H1 (cell line): Measurements from ENCODE around the gene ENOSF1. TPM values are rescaled to one million over a fixed set of nuclear protein-coding genes. Genes with fewer than 3 reads are reported as not detected.

Experiments
- CTCF ChIA-PET: fragments of 300-600 bp; sonication (Branson Sonifier 250); formaldehyde crosslinking; loops from one replicate; lab custom pipeline; 2021; ENCODE audit not compliant: partially characterized antibody; lab: Charles Lee
- POLR2A ChIA-PET: fragments of 300-600 bp; sonication (Branson Sonifier 250); formaldehyde crosslinking; loops from one replicate; lab custom pipeline; 2021; ENCODE audit warnings: inconsistent platforms; ENCODE audit not compliant: partially characterized antibody; lab: Charles Lee
- DNase-seq, 2 experiments: peaks; one replicate each; pipeline versions ENCODE4 v3.0.0 to v3.0.0-alpha.2; 2010 to 2022; ENCODE audit warnings: low spot score in 2 of 2, low read depth in 1 of 2, mixed read lengths in 1 of 2
- FAIRE-seq: peaks from 2 replicates; lab custom pipeline; 2011; peaks lifted over from hg19 to GRCh38; lab: Jason Lieb, UNC
- H2AFZ ChIP-seq: 2 replicates; pipeline ENCODE4 v1.8.1; 2012; ENCODE audit warnings: low read length, inconsistent platforms
- H2AK5ac ChIP-seq: 2 replicates; pipeline ENCODE4 v1.6.1; 2013; ENCODE audit warnings: low read depth, low read length
- H2BK120ac ChIP-seq: replicated peaks from 2 replicates; pipeline ENCODE3; 2013; ENCODE audit warnings: low read depth, low read length, inconsistent platforms
- H2BK12ac ChIP-seq: 2 replicates; pipeline ENCODE4 v1.6.1; 2013; ENCODE audit warnings: low read depth, low read length
- H2BK15ac ChIP-seq: 2 replicates; pipeline ENCODE4 v1.6.1; 2013; ENCODE audit warnings: low read length
- H2BK20ac ChIP-seq: 2 replicates; pipeline ENCODE4 v1.6.1; 2013; ENCODE audit warnings: low read length
- H2BK5ac ChIP-seq: 2 replicates; pipeline ENCODE4 v1.6.1; 2013; ENCODE audit warnings: low read depth, low read length
- H3K14ac ChIP-seq: 2 replicates; pipeline ENCODE4 v1.6.1; 2013; ENCODE audit warnings: inconsistent platforms; ENCODE audit not compliant: insufficient read length
- H3K18ac ChIP-seq: 2 replicates; pipeline ENCODE4 v1.6.1; 2013; ENCODE audit warnings: low read length; ENCODE audit errors: extremely low read depth
- H3K23ac ChIP-seq: 2 replicates; pipeline ENCODE4 v1.6.1; 2013; ENCODE audit warnings: inconsistent platforms; ENCODE audit not compliant: insufficient read length
- H3K23me2 ChIP-seq: 2 replicates; pipeline ENCODE4 v1.6.1; 2013; ENCODE audit warnings: low read depth, low read length
- H3K27ac ChIP-seq: 2 replicates; pipeline ENCODE4 v1.6.1; 2011; ENCODE audit warnings: low read depth, low read length, inconsistent platforms
- H3K27me3 ChIP-seq, 4 experiments: replicated peaks in 1 of 4; 1 replicate in 1 of 4; 2 replicates in 3 of 4; pipeline versions ENCODE4 v1.6.1 to v1.8.1; 2011 to 2013; ENCODE audit warnings: low read length in 3 of 4, mild to moderate bottlenecking in 3 of 4, inconsistent platforms in 2 of 4, mixed read lengths in 2 of 4, moderate library complexity in 1 of 4; ENCODE audit not compliant: control insufficient read depth in 3 of 4, insufficient read depth in 3 of 4; ENCODE audit errors: extremely low read depth in 1 of 4
- H3K36me3 ChIP-seq, 4 experiments: 2 replicates each; pipeline versions ENCODE4 v1.6.1 to v1.8.1; 2011 to 2013; ENCODE audit warnings: mild to moderate bottlenecking in 4 of 4, low read length in 3 of 4, moderate library complexity in 2 of 4, control low read depth in 1 of 4, inconsistent platforms in 1 of 4; ENCODE audit not compliant: insufficient read depth in 4 of 4, control insufficient read depth in 2 of 4
- H3K4ac ChIP-seq: replicated peaks from 2 replicates; pipeline ENCODE3; 2013; ENCODE audit warnings: low read length, low read depth, mixed read lengths, inconsistent platforms; ENCODE audit not compliant: insufficient read length
- H3K4me1 ChIP-seq, 4 experiments: replicated peaks in 1 of 4; 1 replicate in 1 of 4; 2 replicates in 3 of 4; pipeline versions ENCODE4 v1.6.1 to v1.8.1; 2011 to 2013; ENCODE audit warnings: low read length in 3 of 4, inconsistent platforms in 2 of 4, mixed read lengths in 1 of 4; ENCODE audit not compliant: insufficient read depth in 4 of 4, control insufficient read depth in 3 of 4
- H3K4me2 ChIP-seq, 2 experiments: 2 replicates each; pipeline versions ENCODE4 v1.6.1 to v1.8.1; 2011 to 2013; ENCODE audit warnings: low read depth in 2 of 2, low read length in 2 of 2, control low read depth in 1 of 2, inconsistent platforms in 1 of 2, mild to moderate bottlenecking in 1 of 2; ENCODE audit not compliant: insufficient read depth in 1 of 2
- H3K4me3 ChIP-seq, 4 experiments: fragments of 200-600, 300-600 bp in 1 of 4; sonication (generic), shearing (Covaris generic), sonication (Bioruptor Twin) in 1 of 4; 2 replicates each; pipeline versions ENCODE4 v1.5.1 to v1.8.1; 2011 to 2016; ENCODE audit warnings: low read length in 4 of 4, low read depth in 3 of 4, control low read depth in 2 of 4, inconsistent platforms in 2 of 4, mild to moderate bottlenecking in 2 of 4, mixed read lengths in 1 of 4, moderate library complexity in 1 of 4; ENCODE audit not compliant: insufficient read depth in 2 of 4; ENCODE audit errors: extremely low read depth in 1 of 4
- H3K56ac ChIP-seq: replicated peaks from 2 replicates; pipeline ENCODE3; 2013; ENCODE audit warnings: low read depth, mild to moderate bottlenecking, mixed read lengths, low read length, inconsistent platforms; ENCODE audit not compliant: insufficient read length
- H3K79me1 ChIP-seq: 2 replicates; pipeline ENCODE4 v1.6.1; 2013; ENCODE audit warnings: low read depth, low read length, control low read depth
- H3K79me2 ChIP-seq, 2 experiments: 2 replicates each; pipeline versions ENCODE4 v1.6.1 to v1.8.1; 2012 to 2013; ENCODE audit warnings: low read length in 2 of 2, mild to moderate bottlenecking in 2 of 2, inconsistent platforms in 1 of 2; ENCODE audit not compliant: insufficient read depth in 2 of 2, control insufficient read depth in 1 of 2
- H3K9ac ChIP-seq, 4 experiments: replicated peaks in 1 of 4; 1 replicate in 1 of 4; 2 replicates in 3 of 4; pipeline versions ENCODE4 v1.6.1 to v1.8.1; 2011 to 2013; ENCODE audit warnings: low read depth in 3 of 4, low read length in 3 of 4, control low read depth in 2 of 4, mild to moderate bottlenecking in 2 of 4, moderate library complexity in 2 of 4, inconsistent platforms in 1 of 4; ENCODE audit errors: extremely low read depth in 1 of 4
- H3K9me3 ChIP-seq, 2 experiments: 2 replicates each; pipeline versions ENCODE4 v1.6.1 to v1.8.1; 2012 to 2013; ENCODE audit warnings: mild to moderate bottlenecking in 2 of 2, moderate library complexity in 2 of 2, control low read depth in 1 of 2, inconsistent platforms in 1 of 2, low read depth in 1 of 2, low read length in 1 of 2, mixed read lengths in 1 of 2; ENCODE audit not compliant: insufficient read depth in 2 of 2
- H4K20me1 ChIP-seq, 2 experiments: replicated peaks in 1 of 2; 2 replicates each; pipeline versions ENCODE3 to v1.8.1; 2011 to 2013; ENCODE audit warnings: inconsistent platforms in 2 of 2, low read length in 2 of 2, mild to moderate bottlenecking in 1 of 2; ENCODE audit not compliant: insufficient read depth in 2 of 2, control insufficient read depth in 1 of 2
- H4K5ac ChIP-seq: 2 replicates; pipeline ENCODE4 v1.6.1; 2013; ENCODE audit warnings: low read length, low read depth, mixed read lengths, inconsistent platforms; ENCODE audit not compliant: insufficient read length
- H4K8ac ChIP-seq: 2 replicates; pipeline ENCODE4 v1.8.0; 2013; ENCODE audit warnings: mild to moderate bottlenecking, moderate library complexity, low read length, inconsistent platforms; ENCODE audit not compliant: insufficient read depth; ENCODE audit errors: extremely low read depth
- H4K91ac ChIP-seq: replicated peaks from 2 replicates; pipeline ENCODE3; 2013; ENCODE audit warnings: low read length, mixed read lengths, inconsistent platforms; ENCODE audit not compliant: insufficient read length
- CBX8 ChIP-seq: fragments of 300-800, 300-1000 bp; sonication (generic); IDR thresholded peaks from 2 replicates; pipeline ENCODE4 v1.7.1; 2016; ENCODE audit warnings: low read depth, low read length, borderline replicate concordance
- EP300 ChIP-seq, 2 experiments: IDR thresholded peaks; 1 replicate in 1 of 2; 2 replicates in 1 of 2; pipeline ENCODE4 v1.6.1; 2011 to 2012; ENCODE audit warnings: low read depth in 2 of 2, low read length in 2 of 2, mild to moderate bottlenecking in 2 of 2, borderline replicate concordance in 1 of 2, inconsistent platforms in 1 of 2, moderate library complexity in 1 of 2
- EZH2 ChIP-seq: fragments of 200-600 bp; sonication (generic); IDR thresholded peaks from 2 replicates; pipeline ENCODE4 v1.7.1; 2012; ENCODE audit warnings: low read depth, mild to moderate bottlenecking, moderate library complexity, low read length, inconsistent platforms; ENCODE audit not compliant: severe bottlenecking
- JUND ChIP-seq: IDR thresholded peaks from 2 replicates; pipeline ENCODE4 v1.6.1; 2011; ENCODE audit warnings: mild to moderate bottlenecking, improper control_type of control experiment, low read length
- KDM5A ChIP-seq: fragments of 200-600 bp; IDR thresholded peaks from 2 replicates; pipeline ENCODE4 v1.7.1; 2012; ENCODE audit warnings: mild to moderate bottlenecking, low read length, inconsistent platforms, mixed read lengths
- MAFK ChIP-seq: IDR thresholded peaks from 2 replicates; pipeline ENCODE4 v1.6.1; 2012; ENCODE audit warnings: low read depth, mild to moderate bottlenecking, improper control_type of control experiment, low read length
- NRF1 ChIP-seq: IDR thresholded peaks from 2 replicates; pipeline ENCODE4 v1.6.1; 2011; ENCODE audit warnings: mild to moderate bottlenecking, low read depth, low read length, improper control_type of control experiment
- PHF8 ChIP-seq: fragments of 200-600 bp; sonication (generic); conservative IDR thresholded peaks from 2 replicates; pipeline ENCODE4 v1.7.1; 2012; ENCODE audit warnings: low read depth, mild to moderate bottlenecking, inconsistent platforms, low read length, moderate library complexity
- RFX5 ChIP-seq: IDR thresholded peaks from 2 replicates; pipeline ENCODE4 v1.6.1; 2011; ENCODE audit warnings: low read depth, low read length, improper control_type of control experiment, borderline replicate concordance
- RXRA ChIP-seq: IDR thresholded peaks from 2 replicates; pipeline ENCODE4 v1.6.1; 2011; ENCODE audit warnings: low read depth, mild to moderate bottlenecking, low read length, moderate library complexity; ENCODE audit not compliant: insufficient read depth
- SIRT6 ChIP-seq: IDR thresholded peaks from one replicate; pipeline ENCODE4 v1.7.1; 2012; ENCODE audit warnings: low read length, inconsistent platforms
- SRF ChIP-seq: IDR thresholded peaks from 2 replicates; pipeline ENCODE4 v1.6.1; 2011; ENCODE audit warnings: mild to moderate bottlenecking, low read depth, low read length, moderate library complexity
- TCF12 ChIP-seq: IDR thresholded peaks from 2 replicates; pipeline ENCODE4 v1.6.1; 2011; ENCODE audit warnings: low read depth, mild to moderate bottlenecking, low read length
- ZNF274 ChIP-seq: IDR thresholded peaks from 2 replicates; pipeline ENCODE4 v1.7.0; 2012; ENCODE audit warnings: low read length, borderline replicate concordance; ENCODE audit errors: extremely low read depth
- WGBS, 2 experiments: shearing (Covaris generic) in 1 of 2; methylation state at CpG; one replicate each; pipeline versions ENCODE4 v1.1.6 to v1.1.7; 2013 to 2015; ENCODE audit warnings: low lambda C conversion rate in 2 of 2, mixed read lengths in 2 of 2, inconsistent platforms in 1 of 2, low coverage in 1 of 2, missing lambda C conversion rate in 1 of 2; ENCODE audit not compliant: insufficient replicate concordance in 2 of 2, insufficient coverage in 1 of 2, insufficient read length in 1 of 2; ENCODE audit errors: extremely low coverage in 1 of 2, missing lambda C conversion rate in 1 of 2; 5-methylcytosine and 5-hydroxymethylcytosine counted together
- polyA plus RNA-seq, 7 experiments: library from polyadenylated mRNA; depleted of rRNA in 3 of 7; stranded (reverse) in 5 of 7; unstranded in 2 of 7; fragments of >200 nt in 5 of 7; fragments of 200-250 nt in 2 of 7; gene quantifications; 1 replicate in 5 of 7; 2 replicates in 1 of 7; 4 replicates in 1 of 7; pipeline versions ENCODE4 v1.2.1 to v1.2.3, GENCODE V29; 2011 to 2013; ENCODE audit warnings: missing spikeins in 2 of 7, mixed read lengths in 2 of 7
- total RNA-seq: library from RNA; stranded (reverse); fragmentation: NEBNext Ultra II Directional; extraction: Animal tissue kit (Norgen Biotek cat#: 25700); gene quantifications from 2 replicates; pipeline ENCODE4 v1.2.1, GENCODE V29; 2021

The ENOSF1 gene
- total and polyA plus RNA-seq, 2 of the 8 experiments (the other 6 are each of a cell fraction or from before 2014, with no cell fraction given) = 15.4 to 26.4 TPM

DNA sequence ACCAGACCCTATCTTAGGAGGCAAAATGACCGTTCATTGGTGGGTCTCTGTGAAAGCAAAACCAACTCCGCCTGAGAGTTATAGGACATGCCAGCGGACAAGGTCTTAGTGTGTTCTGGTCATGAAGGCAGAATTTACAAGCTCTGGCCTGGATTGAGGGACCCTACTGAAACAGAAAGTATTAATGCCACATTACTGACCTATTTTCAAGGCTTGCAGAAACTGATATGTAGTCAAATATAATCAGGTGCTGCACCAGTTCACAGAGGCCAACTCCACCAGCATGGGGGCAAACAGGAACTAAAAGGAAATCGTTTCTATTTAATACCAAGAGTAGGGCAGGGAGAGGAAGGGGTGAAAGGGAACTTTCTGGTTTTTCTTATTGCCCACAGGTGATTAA lies 35.3 kb downstream of the ENOSF1 start:
- Histone ChIP-seq H3K18ac (no peak overlapping the region), H4K91ac (no peak overlapping the region), H4K20me1 (peaks cover 2 to 4% of the 10 kb centered on the region in 2 experiments), H3K56ac (no peak overlapping the region), H4K5ac (no peak overlapping the region), H3K9me3 (no peaks in the 10 kb centered on the region), H2BK5ac (no peak overlapping the region), H4K8ac (no peak overlapping the region), H3K27ac (no peak overlapping the region), H3K23ac (no peak overlapping the region), H3K79me1 (no peaks in the 10 kb centered on the region), H3K36me3 (peaks cover 6 to 52% (median 32%) of the 10 kb centered on the region in 4 experiments; a peak in 7 of 8 replicates), H3K4me2 (no peak overlapping the region), H2BK20ac (no peak overlapping the region), H3K4ac (no peak overlapping the region), H3K9ac (no peak overlapping the region), H3K4me3 (no peak overlapping the region), H2BK12ac (no peak overlapping the region), H2BK15ac (no peak overlapping the region), H3K14ac (no peak overlapping the region), H2BK120ac (no peak overlapping the region), H3K23me2 (no peaks in the 10 kb centered on the region), H3K79me2 (no peaks in the 10 kb centered on the region), H2AFZ (no peak overlapping the region), H3K4me1 (no peaks in the 10 kb centered on the region), H3K27me3 (no peaks in the 10 kb centered on the region), H2AK5ac (no peak overlapping the region)
- DNase-seq (no peak), FAIRE-seq (no peak)
- ChIA-PET POLR2A (interaction anchor here (0.6 to 1.8 kb wide), 2 partner anchors 10 to 433 kb away, joined by 3 to 8 read pairs; no protein-coding TSS in a partner anchor), CTCF (interaction anchor here (0.9 to 5.0 kb wide), 5 partner anchors 15 to 154 kb away, joined by 3 to 31 read pairs (median 4); partner anchors contain the start of gene ENOSF1)
- 87% methylated on average over 4 of the region's 4 CpGs; no CpG with 5 or more reads in 1 of the 2 experiments for WGBS, 2 experiments
- TF ChIP-seq NRF1 = no peak
- no peak for TF ChIP-seq KDM5A
- no peak for TF ChIP-seq ZNF274
- TF ChIP-seq TCF12 = no peak
- TF ChIP-seq CBX8 = no peak
- no peak for TF ChIP-seq EZH2
- TF ChIP-seq EP300 (IDR thresholded peaks at IDR 0.05; ENCODE audit: borderline replicate concordance in 1 of 2, low read depth in 2 of 2, low read length in 2 of 2) = no peak
- TF ChIP-seq RXRA = no peak
- TF ChIP-seq RFX5 = no peak
- no peak for TF ChIP-seq JUND
- TF ChIP-seq MAFK = no peak
- TF ChIP-seq SIRT6 = no peak
- TF ChIP-seq SRF = no peak
- TF ChIP-seq PHF8 = no peak
